Omental fat pad (tissue), 4 donors: ENCODE data around the gene NOL4L. TPM values are rescaled to one million over a fixed set of nuclear protein-coding genes. Genes with fewer than 3 reads are reported as not detected.

Experiments used
- ATAC-seq: fragments of 150-250 bp; one replicate; pipeline ENCODE4 v1.9.1; 2016; ENCODE audit warnings: mild to moderate bottlenecking, moderate library complexity; ENCODE audit not compliant: low FRiP score
- DNase-seq: peaks from one replicate; pipeline ENCODE4 v3.0.0-alpha.2; 2019; ENCODE audit warnings: low spot score
- total RNA-seq, 4 donors: library from RNA; depleted of rRNA; stranded (reverse); fragments of >200 nt; gene quantifications; one replicate each; pipeline ENCODE4 v1.1.0, GENCODE V29; 2016
- TF ChIP-seq, protein P1 (sequence below), 3 donors: fragments of 450-650 bp; IDR thresholded peaks; one replicate each; pipeline ENCODE4 v1.5.1; 2016 to 2017; ENCODE audit warnings: antibody characterized with exemption in 3 of 3, mild to moderate bottlenecking in 3 of 3, moderate library complexity in 2 of 3

The NOL4L gene
- total RNA-seq, 4 donors from 2014 or later = 6.8 to 15.3 (median 13.6) TPM

DNA sequence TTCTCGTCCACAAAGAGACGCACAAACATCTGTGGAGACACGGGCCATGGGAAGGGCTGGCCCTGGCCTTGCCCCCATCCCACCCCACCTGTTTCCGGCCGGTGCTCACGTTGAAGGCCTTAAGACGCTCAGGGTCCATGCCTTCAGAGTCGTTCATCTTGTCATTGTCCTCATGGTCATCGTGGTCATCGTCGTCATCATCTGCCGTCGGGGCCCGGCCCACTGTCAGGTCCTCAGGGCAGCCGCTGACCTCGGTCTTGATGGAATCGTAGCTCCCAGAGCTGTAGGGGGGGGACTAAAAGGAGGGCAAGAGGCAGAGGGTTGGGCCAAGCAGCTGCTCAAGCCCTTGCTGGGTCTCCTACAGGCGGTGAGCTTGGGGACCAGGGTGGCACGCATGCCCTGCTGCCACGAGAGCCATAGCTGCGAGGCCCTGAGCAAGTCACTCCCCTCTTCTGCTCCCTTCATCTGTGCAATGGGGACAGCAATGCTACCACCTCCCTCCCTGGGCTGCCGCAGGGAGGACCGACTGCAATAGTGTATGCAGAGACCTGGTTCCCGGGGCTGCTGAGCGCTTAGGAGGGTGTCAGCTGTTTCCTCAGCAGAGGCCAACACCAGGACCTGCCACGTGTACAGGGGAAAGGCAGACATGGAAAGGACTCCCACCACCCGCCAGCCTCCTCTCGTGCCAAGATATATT, 131.5 kb downstream of the NOL4L start:
- DNase-seq (no peak), ATAC-seq (no peak)
- TF ChIP-seq, protein P1, sequence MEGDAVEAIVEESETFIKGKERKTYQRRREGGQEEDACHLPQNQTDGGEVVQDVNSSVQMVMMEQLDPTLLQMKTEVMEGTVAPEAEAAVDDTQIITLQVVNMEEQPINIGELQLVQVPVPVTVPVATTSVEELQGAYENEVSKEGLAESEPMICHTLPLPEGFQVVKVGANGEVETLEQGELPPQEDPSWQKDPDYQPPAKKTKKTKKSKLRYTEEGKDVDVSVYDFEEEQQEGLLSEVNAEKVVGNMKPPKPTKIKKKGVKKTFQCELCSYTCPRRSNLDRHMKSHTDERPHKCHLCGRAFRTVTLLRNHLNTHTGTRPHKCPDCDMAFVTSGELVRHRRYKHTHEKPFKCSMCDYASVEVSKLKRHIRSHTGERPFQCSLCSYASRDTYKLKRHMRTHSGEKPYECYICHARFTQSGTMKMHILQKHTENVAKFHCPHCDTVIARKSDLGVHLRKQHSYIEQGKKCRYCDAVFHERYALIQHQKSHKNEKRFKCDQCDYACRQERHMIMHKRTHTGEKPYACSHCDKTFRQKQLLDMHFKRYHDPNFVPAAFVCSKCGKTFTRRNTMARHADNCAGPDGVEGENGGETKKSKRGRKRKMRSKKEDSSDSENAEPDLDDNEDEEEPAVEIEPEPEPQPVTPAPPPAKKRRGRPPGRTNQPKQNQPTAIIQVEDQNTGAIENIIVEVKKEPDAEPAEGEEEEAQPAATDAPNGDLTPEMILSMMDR (IDR thresholded peaks at IDR 0.05) = no peak

DNA sequence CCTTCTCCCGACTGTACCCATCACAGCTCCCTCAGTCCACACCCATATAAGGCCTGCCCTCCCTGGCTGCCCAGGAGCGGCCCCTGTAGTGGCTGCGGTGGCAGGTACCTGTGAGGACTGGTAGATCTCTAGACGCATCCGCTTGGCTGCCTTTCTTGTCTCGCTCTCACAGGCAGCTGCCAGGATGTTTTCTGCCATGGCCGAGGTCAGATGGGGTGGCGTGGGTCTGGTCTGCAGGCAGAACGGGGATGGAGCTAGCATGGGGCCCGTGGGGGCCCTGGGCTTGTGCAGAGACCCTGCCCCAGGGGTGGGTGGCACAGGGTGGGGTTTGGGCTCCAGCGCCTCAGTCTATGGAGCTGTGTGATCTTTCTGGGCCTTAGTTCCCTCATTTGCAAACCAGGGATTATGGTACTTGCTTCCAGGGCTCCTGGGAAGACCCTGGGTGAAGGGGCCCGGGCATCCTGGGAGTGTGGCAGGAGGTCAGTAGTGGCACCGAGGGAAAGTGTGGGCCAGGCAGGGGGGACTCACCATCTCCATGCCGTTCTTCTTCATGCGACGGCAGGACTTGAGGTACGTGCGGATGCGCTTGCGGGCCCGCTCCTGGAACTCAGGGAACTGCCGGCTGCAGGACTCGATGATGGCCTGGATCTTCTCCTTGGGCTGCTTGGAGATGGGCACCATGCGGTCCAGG, 132.2 kb downstream of the NOL4L start:
- ATAC-seq (no peak), DNase-seq (no peak)
- TF ChIP-seq, protein P1 (IDR thresholded peaks at IDR 0.05) = no peak

DNA sequence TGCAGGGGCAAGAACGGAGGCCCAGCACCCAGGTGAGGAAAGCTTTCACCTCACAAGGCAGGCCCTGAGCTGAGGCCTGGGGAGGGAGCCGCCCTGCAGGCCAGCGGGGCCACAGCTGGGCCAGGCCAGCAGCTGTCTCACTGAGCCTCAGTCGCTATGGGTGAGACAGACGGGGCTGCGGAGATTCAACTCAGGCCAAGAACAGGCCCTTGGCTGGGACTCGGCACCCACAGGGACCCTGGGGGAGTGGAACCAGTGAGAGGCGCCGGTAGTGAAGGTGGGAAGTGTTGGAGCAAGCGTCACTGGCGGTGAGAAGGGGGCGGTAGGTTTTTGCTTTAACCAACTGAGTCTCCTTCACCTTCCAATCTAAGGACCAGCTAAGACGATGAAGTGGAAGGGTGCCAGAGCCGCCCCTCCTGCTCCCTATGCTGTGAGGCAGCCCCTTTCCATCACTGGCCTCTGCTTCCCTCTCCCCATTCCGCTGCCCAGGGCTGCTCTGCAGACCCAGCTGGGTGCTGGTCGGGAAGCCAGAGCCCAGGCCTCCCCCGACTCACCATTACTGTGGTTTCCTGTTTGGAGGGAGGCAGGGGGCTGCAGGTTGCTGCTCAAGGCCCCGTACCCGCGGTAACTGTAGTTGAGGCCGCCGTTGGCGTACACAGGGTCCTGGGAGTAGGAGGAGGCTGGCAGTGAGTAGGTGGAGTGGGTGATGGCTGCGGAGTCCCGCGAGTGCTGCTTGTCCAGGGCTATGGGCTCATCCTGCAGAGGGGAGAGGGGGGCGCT, 133.3 kb downstream of the NOL4L start:
- ATAC-seq = no peak
- no peak for DNase-seq

DNA sequence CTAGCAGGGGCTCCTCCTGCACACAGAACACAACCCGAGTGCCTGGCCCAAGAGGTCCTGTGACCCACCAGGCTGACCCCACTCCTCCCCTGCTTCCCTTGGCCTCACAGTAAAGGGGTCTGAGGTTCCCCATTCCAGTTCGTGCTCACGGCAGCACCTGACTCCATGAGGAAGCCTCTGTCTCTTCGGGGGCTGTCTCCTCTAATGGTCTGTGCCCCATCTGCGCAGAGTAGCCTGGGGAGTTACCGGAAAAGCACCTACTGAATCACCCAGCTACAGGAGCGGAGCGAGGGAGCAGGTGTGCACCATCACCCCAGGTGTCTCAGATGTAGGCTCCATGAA, 133.8 kb downstream of the NOL4L start:
- TF ChIP-seq, protein P1 (IDR thresholded peaks at IDR 0.05) = no peak
- no peak for DNase-seq
- ATAC-seq = no peak

More for the DNA sequence above, 133.3 kb downstream of the NOL4L start:
- TF ChIP-seq, protein P1 (IDR thresholded peaks at IDR 0.05) = no peak

DNA sequence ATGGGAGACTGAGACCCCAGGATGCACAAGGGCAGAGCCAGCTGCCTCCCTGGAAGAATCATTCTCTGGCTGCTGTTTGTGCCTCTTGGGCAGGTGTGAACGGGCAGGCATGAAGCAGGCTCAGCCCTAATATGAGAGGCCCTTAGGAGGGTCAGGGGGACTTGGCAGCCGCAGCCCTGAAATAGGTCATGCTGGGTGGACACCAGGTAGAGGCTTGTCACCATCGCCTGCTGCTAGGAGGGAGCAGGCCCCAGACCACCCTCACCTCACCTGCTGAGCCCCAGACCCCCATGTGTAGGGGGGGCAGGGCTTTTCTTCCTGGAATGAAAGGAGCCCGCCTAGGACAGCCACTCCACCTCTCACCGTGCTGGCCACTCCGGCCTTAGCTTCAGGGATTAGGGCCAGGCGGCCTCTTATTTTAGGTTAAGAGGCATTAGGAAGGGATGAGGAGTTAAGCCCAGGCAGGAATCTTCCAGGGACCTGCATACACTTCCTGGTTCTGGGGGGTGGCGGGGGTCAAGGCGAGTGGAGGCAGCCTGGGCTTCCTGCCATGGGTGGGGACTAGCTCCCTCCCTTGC, 134.6 kb downstream of the NOL4L start:
- DNase-seq (no peak), ATAC-seq (no peak)
- TF ChIP-seq, protein P1 (IDR thresholded peaks at IDR 0.05) = no peak

DNA sequence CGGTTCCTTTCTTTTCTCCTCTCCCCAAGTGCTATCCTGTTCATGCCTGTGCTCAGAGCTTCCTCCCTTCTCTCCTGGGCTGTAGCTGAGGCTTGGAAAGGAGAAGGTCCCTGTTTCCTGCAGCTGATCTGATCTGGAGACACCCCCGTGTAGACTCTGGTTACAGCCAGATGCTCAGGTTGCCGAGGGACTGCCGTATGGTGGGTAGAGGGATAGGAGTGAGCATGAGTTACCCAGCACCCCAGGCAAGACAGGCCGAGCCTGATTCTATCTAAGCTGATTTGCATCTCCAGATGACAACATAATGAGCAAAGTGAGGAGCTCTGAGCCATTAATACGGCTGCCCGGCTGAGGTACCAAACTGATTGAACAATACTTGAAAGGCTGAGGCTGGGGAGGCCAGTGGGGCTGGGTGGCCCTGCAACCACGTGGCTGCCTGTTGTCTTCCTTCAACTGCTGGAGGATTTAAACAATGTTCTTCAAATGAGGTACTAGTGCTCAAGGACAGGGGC, 135.2 kb downstream of the NOL4L start:
- no peak for DNase-seq
- no peak for ATAC-seq

More for the DNA sequence above, 135.2 kb downstream of the NOL4L start:
- TF ChIP-seq, protein P1 (IDR thresholded peaks at IDR 0.05) = no peak
